Posterior vena cava (tissue), 2 donors: ENCODE measurements around the gene ATG4B. TPM values are rescaled to one million over a fixed set of nuclear protein-coding genes. Genes with fewer than 3 reads are reported as not detected.
"Not testable (repeated sequence)": the region's sequence is repeated elsewhere in the genome, so short reads cannot be mapped to it uniquely, and the experiment has no call there.

Experiments used
- DNase-seq: peaks from one replicate; pipeline ENCODE4 v3.0.0-alpha.2; 2020; ENCODE audit warnings: low spot score
- intact Hi-C, 2 donors: fragments of 100-400 bp; cut with DNase I; formaldehyde crosslinking; loops; one replicate each; pipeline versions ENCODE4 v1.14.1 to v1.14.2; 2022 to 2023
- long read RNA-seq, 2 donors: library from polyadenylated mRNA; unstranded; transcript quantifications; one replicate each; pipeline ENCODE4 v2.0.0, GENCODE V29; 2020 to 2021
- total RNA-seq, 2 donors: library from RNA; stranded (reverse); fragmentation: NEBNext Ultra II Directional; extraction: Animal tissue kit (Norgen Biotek cat#: 25700); gene quantifications; one replicate each; pipeline ENCODE4 v1.2.1, GENCODE V29; 2021
- donor health status: DM: yes; HTN: yes; CAD: no.
- donor health status: DM: yes; HTN: yes; CAD: no.

ATG4B gene
- 10 to 100 TPM; 43.7 to 52.1 TPM for total RNA-seq
- long read RNA-seq, donor 1, partial matches to known transcripts: 17 of 26 reads
- long read RNA-seq, donor 1, other reads (novel, unspliced or antisense): 6 of 26 reads
- long read RNA-seq, donor 2, transcript ATG4B-205 (13 exons, 2,878 nt): major isoform, 38 of 92 reads
- long read RNA-seq, donor 2, partial matches to known transcripts: 20 of 92 reads
- long read RNA-seq, donor 2, other reads (novel, unspliced or antisense): 25 of 92 reads

- peak; percentile 96 for DNase-seq
Observed at GRCh38 chr2:241637018-241637794, at the start of gene ATG4B, which contains the start of gene THAP4. Gene ATG4B (plus strand): TSS chr2:241637693. CDS start chr2:241637715, 22 bp downstream. Gene THAP4 (minus strand): TSS chr2:241637158. CDS start chr2:241637017, 141 bp downstream.

GRCh38 chr2:241589863-241590262 lies 47.6 kb upstream of the ATG4B start:
- intact Hi-C loops: not testable (repeated sequence)
- DNase-seq: peak; percentile 61

More at GRCh38 chr2:241637018-241637794, at the start of gene ATG4B, which contains the start of gene THAP4:
- intact Hi-C loops: no loop called here

DNA sequence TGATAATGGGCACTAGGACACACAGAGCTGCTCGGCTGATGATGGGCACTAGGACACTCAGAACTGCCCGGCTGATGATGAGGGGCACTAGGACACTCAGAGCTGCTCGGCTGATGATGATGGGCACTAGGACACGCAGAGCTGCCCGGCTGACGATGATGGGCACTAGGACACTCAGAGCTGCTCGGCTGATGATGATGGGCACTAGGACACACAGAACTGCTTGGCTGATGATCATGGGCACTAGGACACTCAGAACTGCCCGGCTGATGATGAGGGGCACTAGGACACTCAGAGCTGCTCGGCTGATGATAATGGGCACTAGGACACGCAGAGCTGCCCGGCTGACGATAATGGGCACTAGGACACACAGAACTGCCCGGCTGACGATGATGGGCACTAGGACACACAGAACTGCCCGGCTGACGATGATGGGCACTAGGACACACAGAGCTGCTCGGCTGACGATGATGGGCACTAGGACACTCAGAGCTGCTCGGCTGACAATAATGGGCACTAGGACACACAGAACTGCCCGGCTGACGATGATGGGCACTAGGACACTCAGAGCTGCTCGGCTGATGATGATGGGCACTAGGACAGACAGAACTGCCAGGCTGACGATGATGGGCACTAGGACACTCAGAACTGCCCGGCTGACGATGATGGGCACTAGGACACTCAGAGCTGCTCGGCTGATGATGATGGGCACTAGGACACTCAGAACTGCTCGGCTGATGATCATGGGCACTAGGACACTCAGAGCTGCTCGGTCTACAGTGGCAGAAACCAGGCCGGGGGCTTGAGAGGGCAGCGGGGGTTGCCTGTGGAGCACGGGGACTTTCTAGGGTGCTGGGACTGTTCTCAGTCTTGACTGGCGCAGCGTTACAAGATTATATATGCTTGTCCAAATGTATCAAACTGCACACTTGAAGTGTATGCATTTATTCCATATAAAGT lies 46.7 kb upstream of the ATG4B start:
- DNase-seq: peak; percentile 63
- intact Hi-C loops: not testable (repeated sequence)

DNA sequence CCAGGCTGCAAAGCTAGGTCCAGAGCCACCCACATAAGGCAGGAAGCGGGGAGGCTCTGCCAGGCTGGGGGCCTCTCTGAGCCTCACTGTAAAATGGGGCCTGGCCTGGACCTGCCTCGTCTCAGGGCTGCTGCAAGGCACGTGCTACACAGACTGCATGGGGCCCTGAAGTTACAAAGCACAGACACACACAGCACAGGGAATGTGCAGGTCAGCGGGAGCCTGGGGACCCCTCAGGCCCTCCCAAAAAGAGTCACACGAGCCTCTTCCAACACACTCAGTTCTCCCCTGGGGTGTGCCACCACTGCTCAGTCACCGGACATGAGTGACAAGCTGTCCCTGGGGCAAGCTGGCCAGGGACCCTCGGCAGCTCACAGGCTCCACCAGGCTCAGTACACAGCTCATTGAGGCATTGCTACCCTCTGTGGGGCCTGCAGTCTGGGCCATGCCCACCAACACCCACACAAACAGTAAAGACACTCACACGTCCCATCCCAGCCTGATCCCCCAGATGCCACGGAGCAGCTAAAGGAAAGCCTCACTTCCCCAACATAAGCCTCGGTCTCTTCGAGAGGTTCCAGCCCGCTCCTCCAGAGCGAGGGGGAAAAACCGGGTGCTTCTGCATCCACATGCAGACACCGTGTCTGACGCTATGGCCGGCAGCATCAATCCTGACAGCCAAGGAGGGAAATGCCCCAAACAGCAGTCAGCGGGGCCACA lies 45.2 kb upstream of the ATG4B start:
- intact Hi-C loops: no loop called here
- peak; percentile 59 for DNase-seq

DNA sequence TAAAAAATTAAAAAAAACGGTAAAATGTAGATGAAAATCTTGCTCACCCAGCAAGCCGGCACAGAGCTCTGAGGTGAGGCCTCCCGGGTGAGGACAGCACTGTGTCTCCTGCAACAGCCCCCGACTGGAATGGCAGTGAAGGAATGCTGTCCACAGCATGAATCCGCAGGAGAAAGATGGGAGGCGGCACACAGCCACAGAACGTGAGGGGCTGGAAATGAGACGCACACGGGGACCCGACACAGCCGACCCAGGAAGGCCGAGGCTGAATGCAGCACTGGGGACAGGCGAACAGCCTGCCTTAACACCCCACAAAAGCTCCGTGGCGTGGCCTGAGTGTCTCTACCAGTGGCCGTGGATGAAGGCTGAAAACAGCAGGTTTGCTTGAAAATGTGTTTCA lies 44.2 kb upstream of the ATG4B start:
- peak; percentile 47 for DNase-seq
- intact Hi-C loops: no loop called here

GRCh38 chr2:241595600-241596140 lies 41.8 kb upstream of the ATG4B start:
- intact Hi-C loops: no loop called here
- peak; percentile 75 for DNase-seq

DNA sequence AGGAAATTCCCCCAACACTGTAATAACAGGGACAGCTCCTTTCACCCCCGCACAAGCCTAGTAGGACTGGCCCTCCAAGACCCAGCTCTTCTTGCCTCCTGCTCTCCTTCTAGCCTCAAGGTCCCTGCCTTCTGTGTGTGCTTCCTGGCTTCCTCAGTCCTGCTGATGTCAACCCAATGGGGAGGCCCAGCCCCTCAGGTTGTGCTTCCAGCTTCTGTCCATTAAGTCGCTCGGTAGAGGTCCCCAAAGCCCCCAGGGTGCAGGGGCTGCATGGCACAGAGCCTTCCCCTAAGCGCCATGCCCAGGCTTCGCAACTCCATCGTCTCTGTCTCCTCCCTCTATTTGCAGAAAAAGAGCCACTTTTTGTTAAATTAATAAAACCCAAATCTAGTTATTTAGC lies 39.9 kb upstream of the ATG4B start:
- DNase-seq: peak; percentile 58

GRCh38 chr2:241598061-241598460 lies 39.4 kb upstream of the ATG4B start:
- intact Hi-C loops: no loop called here
- peak; percentile 36 for DNase-seq

More for the DNA sequence above, 39.9 kb upstream of the ATG4B start:
- intact Hi-C loops: no loop called here

GRCh38 chr2:241598487-241598886 lies 39.0 kb upstream of the ATG4B start:
- DNase-seq: peak; percentile 32
- intact Hi-C loops: no loop called here

- peak; percentile 30 for DNase-seq
- intact Hi-C loops: no loop called here
Observed at GRCh38 chr2:241599615-241600014, 37.9 kb upstream of the ATG4B start.

GRCh38 chr2:241601841-241602240 lies 35.7 kb upstream of the ATG4B start:
- intact Hi-C loops: no loop called here
- peak; percentile 49 for DNase-seq

- peak; percentile 57 for DNase-seq
- intact Hi-C loops: no loop called here
Observed at GRCh38 chr2:241602720-241603119, 34.8 kb upstream of the ATG4B start.

DNA sequence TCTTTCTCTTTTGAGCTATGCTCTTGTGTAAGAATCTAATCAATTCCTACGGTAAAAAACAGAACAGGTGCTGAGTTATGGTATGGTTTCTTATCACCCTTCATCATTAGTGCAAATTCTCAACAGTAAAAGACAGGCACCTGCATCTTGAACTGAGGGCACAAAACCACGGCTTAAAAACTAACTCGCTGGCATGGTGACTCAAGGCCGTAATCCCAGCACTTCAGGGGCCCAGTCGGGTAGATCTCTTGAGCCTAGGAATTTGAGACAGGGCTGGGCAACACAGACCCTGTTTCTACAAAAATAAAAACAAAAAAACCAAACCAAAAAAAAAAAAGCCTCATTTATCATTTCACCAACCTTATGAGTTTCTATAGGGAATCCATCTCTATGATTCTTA lies 33.8 kb upstream of the ATG4B start:
- intact Hi-C loops: no loop called here
- DNase-seq: no peak

DNA sequence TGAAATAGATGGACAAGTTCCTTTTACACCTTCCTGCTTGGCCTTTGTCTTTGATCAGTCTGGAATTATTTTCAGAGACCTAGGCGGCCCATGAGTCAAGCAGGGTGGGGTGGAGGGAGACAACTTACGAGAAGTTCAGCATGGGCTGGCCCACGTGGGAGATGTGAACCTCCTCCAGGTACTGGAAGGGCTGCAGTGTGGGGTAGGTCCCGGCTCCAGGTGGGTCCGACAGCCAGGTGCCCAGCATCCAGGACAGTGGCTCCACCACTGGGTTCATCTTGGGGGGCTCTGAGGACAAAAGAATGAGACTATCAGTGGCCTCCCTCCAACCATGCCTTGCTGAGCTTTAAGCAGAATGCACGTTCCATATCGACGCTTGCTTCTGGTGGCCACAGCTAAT lies 31.3 kb upstream of the ATG4B start:
- DNase-seq: peak; percentile 65
- intact Hi-C loops: no loop called here

GRCh38 chr2:241607162-241607885 lies 30.2 kb upstream of the ATG4B start:
- DNase-seq: peak; percentile 28
- intact Hi-C loops: no loop called here

- intact Hi-C loops: no loop called here
- peak; percentile 76 for DNase-seq
Observed at GRCh38 chr2:241608881-241609280, 28.6 kb upstream of the ATG4B start.

- intact Hi-C loops: no loop called here
- DNase-seq: peak; percentile 95
Observed at GRCh38 chr2:241609859-241610793, 27.4 kb upstream of the ATG4B start.
